ENCODE results near the gene MYO3B.

MYO3B gene, protein sequence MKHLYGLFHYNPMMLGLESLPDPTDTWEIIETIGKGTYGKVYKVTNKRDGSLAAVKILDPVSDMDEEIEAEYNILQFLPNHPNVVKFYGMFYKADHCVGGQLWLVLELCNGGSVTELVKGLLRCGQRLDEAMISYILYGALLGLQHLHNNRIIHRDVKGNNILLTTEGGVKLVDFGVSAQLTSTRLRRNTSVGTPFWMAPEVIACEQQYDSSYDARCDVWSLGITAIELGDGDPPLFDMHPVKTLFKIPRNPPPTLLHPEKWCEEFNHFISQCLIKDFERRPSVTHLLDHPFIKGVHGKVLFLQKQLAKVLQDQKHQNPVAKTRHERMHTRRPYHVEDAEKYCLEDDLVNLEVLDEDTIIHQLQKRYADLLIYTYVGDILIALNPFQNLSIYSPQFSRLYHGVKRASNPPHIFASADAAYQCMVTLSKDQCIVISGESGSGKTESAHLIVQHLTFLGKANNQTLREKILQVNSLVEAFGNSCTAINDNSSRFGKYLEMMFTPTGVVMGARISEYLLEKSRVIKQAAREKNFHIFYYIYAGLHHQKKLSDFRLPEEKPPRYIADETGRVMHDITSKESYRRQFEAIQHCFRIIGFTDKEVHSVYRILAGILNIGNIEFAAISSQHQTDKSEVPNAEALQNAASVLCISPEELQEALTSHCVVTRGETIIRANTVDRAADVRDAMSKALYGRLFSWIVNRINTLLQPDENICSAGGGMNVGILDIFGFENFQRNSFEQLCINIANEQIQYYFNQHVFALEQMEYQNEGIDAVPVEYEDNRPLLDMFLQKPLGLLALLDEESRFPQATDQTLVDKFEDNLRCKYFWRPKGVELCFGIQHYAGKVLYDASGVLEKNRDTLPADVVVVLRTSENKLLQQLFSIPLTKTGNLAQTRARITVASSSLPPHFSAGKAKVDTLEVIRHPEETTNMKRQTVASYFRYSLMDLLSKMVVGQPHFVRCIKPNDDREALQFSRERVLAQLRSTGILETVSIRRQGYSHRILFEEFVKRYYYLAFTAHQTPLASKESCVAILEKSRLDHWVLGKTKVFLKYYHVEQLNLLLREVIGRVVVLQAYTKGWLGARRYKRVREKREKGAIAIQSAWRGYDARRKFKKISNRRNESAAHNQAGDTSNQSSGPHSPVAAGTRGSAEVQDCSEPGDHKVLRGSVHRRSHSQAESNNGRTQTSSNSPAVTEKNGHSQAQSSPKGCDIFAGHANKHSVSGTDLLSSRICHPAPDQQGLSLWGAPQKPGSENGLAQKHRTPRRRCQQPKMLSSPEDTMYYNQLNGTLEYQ (N-terminal part only)

DNA sequence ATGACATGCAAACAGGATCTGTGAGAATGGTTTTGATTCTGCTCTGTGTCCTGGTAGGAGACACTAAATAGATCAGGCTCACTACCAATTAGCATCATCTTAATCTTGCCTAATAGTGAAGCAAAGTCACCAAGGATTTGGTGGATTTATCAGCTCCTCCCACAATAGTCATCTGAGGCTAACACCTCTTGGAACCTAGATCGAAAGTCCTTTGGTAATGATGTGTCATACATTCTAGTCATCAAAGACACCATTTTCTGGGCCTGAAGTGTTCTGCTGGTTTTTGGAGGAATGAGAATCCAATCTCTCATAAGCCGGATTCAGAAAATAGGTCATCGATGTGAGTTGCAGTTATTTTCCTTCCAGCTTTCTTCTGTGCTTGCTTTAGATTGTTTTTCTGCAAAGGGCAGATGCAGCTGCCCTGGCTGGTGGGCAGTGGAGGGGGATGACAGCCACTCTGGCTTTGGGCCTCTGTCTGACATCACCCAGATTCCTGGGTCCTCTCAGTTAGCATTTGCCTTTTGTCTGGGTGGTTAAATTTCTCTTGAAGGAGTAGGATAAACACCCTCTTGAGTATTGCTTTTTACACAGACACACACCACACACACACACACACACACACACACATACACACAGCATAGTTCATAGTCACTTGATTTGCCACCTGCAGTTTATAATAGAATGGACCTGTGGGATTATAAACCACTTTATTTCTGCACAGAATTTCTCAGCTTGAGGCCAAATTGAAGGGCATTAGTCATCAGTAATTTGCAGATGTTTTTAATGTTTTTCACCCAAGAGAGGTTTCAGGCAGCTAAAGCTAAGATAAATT lies at the start of gene MYO3B:
TSS of gene MYO3B (plus strand) at position 198 of the 832 bp plus-strand sequence. CDS start at position 339, 141 bp downstream.
- TF ChIP-seq, protein P1, sequence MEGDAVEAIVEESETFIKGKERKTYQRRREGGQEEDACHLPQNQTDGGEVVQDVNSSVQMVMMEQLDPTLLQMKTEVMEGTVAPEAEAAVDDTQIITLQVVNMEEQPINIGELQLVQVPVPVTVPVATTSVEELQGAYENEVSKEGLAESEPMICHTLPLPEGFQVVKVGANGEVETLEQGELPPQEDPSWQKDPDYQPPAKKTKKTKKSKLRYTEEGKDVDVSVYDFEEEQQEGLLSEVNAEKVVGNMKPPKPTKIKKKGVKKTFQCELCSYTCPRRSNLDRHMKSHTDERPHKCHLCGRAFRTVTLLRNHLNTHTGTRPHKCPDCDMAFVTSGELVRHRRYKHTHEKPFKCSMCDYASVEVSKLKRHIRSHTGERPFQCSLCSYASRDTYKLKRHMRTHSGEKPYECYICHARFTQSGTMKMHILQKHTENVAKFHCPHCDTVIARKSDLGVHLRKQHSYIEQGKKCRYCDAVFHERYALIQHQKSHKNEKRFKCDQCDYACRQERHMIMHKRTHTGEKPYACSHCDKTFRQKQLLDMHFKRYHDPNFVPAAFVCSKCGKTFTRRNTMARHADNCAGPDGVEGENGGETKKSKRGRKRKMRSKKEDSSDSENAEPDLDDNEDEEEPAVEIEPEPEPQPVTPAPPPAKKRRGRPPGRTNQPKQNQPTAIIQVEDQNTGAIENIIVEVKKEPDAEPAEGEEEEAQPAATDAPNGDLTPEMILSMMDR (conservative IDR thresholded peaks at IDR 0.05), result no peak
- no peak for TF ChIP-seq ZFX (IDR thresholded peaks at IDR 0.05)
- no peak within 1 kb of the TSS for H3K27ac ChIP-seq

DNA sequence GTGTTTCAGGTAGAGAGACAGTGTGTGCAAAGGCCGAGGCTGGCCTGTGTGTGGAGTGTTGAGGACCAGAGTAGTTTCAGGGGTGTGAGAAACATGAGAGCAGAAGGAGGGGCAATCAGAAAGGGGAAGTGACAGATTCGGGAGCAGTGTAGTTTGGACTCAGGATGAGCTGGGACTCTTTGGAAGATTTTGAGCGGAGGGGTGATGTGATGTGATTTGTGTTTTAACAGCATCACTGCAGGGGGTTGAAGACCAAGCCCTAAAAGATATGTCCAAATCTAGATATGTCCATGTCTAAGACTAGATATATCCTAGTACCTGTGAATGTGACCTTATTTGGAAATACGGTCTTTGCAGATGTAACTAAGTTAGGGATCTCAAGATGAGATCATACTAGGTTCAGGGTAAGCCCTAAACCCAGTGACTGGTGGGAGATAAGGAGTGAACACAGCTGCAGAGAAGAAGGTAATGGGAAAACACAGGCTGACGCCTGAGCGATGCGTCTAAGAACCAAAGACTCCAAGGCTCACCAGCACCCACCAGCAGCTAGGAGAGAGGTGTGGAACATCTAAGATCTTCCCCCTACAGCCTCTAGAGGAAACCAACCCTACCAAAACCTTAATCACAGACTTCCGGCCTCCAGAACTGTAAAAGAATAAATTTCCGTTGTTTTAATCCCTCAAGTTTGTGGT lies 38.5 kb upstream of the MYO3B start:
- TF ChIP-seq, protein P1 (conservative IDR thresholded peaks at IDR 0.05), result no peak
- H3K27ac ChIP-seq, result no peak overlapping the region

DNA sequence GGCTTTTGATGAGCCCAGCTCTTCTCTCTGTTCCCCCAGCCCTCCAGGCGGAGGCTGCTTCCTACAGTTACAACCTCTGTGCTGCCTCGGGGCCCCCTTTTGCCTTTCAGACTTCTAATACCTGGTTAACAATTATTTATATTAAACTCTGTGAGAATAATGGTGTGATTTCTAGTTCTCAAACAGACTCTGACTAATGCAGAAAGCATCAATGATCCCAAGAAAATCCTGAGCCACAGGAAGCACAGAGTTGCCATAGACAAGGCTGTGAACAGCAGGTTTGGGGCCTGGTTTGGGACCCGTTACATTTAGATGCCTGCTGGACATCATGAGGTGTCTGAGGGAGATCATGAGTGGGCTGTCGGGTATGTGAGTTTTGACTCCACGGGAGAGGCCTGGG lies 37.4 kb upstream of the MYO3B start:
- no peak overlapping the region for H3K27ac ChIP-seq
- TF ChIP-seq, protein P1 (conservative IDR thresholded peaks at IDR 0.05), result no peak
- no peak for TF ChIP-seq ZFX (IDR thresholded peaks at IDR 0.05)

DNA sequence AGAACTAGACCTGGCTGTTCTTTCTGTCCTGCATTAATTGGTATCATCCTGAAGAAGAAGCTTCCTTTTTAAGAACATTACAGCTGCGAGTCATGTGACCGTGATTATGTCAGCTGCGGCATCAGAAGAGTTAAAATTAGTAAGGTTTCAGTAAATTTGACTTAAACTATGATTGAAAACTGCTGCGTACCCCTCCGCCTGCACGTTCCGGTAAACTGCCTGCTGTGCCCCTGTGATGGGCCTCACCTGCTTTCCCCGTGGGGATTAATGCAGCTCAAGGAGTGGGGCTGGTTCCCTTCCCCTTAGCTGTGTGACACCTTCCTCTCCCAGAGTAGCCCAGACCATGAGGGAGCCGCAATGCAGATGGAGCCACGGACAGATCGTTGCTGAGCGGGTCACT lies 36.1 kb upstream of the MYO3B start:
- TF ChIP-seq, protein P1 (conservative IDR thresholded peaks at IDR 0.05), result no peak
- TF ChIP-seq ZFX (IDR thresholded peaks at IDR 0.05), result no peak
- H3K27ac ChIP-seq, result peak overlapping the region; percentile 5; the same call in 1 of the 2 replicates

DNA sequence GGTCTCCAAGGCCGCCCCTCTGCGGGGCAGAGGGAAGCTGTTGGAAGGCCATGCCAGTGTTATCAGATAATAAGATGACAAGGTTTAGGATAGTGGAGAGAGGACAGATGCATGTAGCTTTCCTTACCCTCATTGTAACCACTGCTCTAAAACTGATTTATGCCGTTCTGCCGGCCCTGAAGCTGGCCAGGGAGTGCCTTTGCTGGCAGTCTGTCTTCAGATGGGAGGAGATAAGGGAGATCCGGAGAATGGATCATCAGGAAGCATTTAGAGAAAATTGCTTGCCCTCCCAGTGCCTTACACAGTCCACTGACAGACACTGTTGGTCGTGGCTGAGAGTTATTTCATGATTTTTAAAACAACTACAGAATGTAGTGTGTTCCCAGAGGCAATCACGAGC lies 35.4 kb upstream of the MYO3B start:
- H3K27ac ChIP-seq, result peak overlapping the region; percentile 5; the same call in 1 of the 2 replicates
- no peak for TF ChIP-seq ZFX (IDR thresholded peaks at IDR 0.05)
- TF ChIP-seq, protein P1 (conservative IDR thresholded peaks at IDR 0.05), result no peak
